Epithelial cell of prostate (primary cell): ENCODE data around the gene LUZP1.

Experiments
- DNase-seq: peaks from one replicate; pipeline ENCODE4 v3.0.0-alpha.2; 2011; ENCODE audit warnings: low read depth, low spot score
- H3K27ac ChIP-seq: fragments of 450-650 bp; 2 replicates; pipeline ENCODE4 v1.5.1; 2017; ENCODE audit warnings: mild to moderate bottlenecking

The LUZP1 gene

GRCh38 chr1:23122023-23122748 is 46.5 kb downstream of the LUZP1 start:
- no peak for DNase-seq
- peak overlapping the region; percentile 83 for H3K27ac ChIP-seq

GRCh38 chr1:23120383-23120782 is 48.3 kb downstream of the LUZP1 start:
- no peak for DNase-seq
- no peak overlapping the region for H3K27ac ChIP-seq

- no peak for DNase-seq
- peak overlapping the region; percentile 0 for H3K27ac ChIP-seq
These were observed 49.5 kb downstream of the LUZP1 start for GRCh38 chr1:23118957-23119792.

GRCh38 chr1:23118407-23118806 is 50.2 kb downstream of the LUZP1 start:
- no peak overlapping the region for H3K27ac ChIP-seq
- no peak for DNase-seq

- H3K27ac ChIP-seq = peak overlapping the region; percentile 73
- DNase-seq = no peak
These were observed 51.5 kb downstream of the LUZP1 start for GRCh38 chr1:23116921-23117699.

- peak overlapping the region; percentile 73 for H3K27ac ChIP-seq
- DNase-seq = no peak
These were observed 52.3 kb downstream of the LUZP1 start for GRCh38 chr1:23116216-23116836.

- DNase-seq = no peak
- H3K27ac ChIP-seq = peak overlapping the region; percentile 73
These were observed 54.1 kb downstream of the LUZP1 start for GRCh38 chr1:23114424-23115079.

GRCh38 chr1:23111600-23112535 is 56.8 kb downstream of the LUZP1 start:
- no peak overlapping the region for H3K27ac ChIP-seq
- DNase-seq = no peak

GRCh38 chr1:23110391-23110790 is 58.3 kb downstream of the LUZP1 start:
- peak overlapping the region; percentile 9 for H3K27ac ChIP-seq
- DNase-seq = no peak

GRCh38 chr1:23108918-23109533 is 59.6 kb downstream of the LUZP1 start:
- no peak for DNase-seq
- peak overlapping the region; percentile 1 for H3K27ac ChIP-seq

- DNase-seq = peak; percentile 27
- peak overlapping the region; percentile 99 for H3K27ac ChIP-seq
These were observed 65.4 kb downstream of the LUZP1 start for GRCh38 chr1:23103001-23103889.

- DNase-seq = no peak
- H3K27ac ChIP-seq = peak overlapping the region; percentile 99
These were observed 66.4 kb downstream of the LUZP1 start for GRCh38 chr1:23102289-23102688.

- H3K27ac ChIP-seq = peak overlapping the region; percentile 99
These were observed 66.8 kb downstream of the LUZP1 start for GRCh38 chr1:23101887-23102286.

GRCh38 chr1:23101101-23101827 is 67.4 kb downstream of the LUZP1 start:
- peak overlapping the region; percentile 99 for H3K27ac ChIP-seq
- DNase-seq = no peak

More at GRCh38 chr1:23101887-23102286, 66.8 kb downstream of the LUZP1 start:
- no peak for DNase-seq

GRCh38 chr1:23100074-23100748 is 68.4 kb downstream of the LUZP1 start:
- DNase-seq = peak; percentile 51
- H3K27ac ChIP-seq = peak overlapping the region; percentile 99

GRCh38 chr1:23099171-23099536 is 69.5 kb downstream of the LUZP1 start:
- peak overlapping the region; percentile 99 for H3K27ac ChIP-seq
- no peak for DNase-seq
